ENCODE data around the gene ATP6V0D1. TPM values are rescaled to one million over a fixed set of nuclear protein-coding genes. Genes with fewer than 3 reads are reported as not detected.

The ATP6V0D1 gene
- total and polyA plus RNA-seq, 2 donors (not counting 1 experiment from before 2014, with no cell fraction given): 62.1 to 91.0 TPM

GRCh38 chr16:67444259-67445125 lies 36.5 kb downstream of the ATP6V0D1 start:
- intact Hi-C loops (cut with micrococcal nuclease): no loop called here

More at GRCh38 chr16:67444259-67445125, 36.5 kb downstream of the ATP6V0D1 start:
- WGBS (ENCODE audit: insufficient coverage): 93% methylated on average over 22 of the region's 22 CpGs
- Mint-ChIP-seq H3K27ac (no peak overlapping the region), H3K4me1 (no peaks in the 10 kb centered on the region), H3K4me3 (no peak overlapping the region), H3K27me3 (no peaks in the 10 kb centered on the region), H3K9me3 (ENCODE audit: insufficient read depth) (no peaks in the 10 kb centered on the region)
- ATAC-seq (ENCODE audit: low read depth) (no peak), DNase-seq (no peak)
- Histone ChIP-seq H3K9me3 (ENCODE audit: control extremely low read depth in 1 of 3, control insufficient read depth in 2 of 3, insufficient read depth in 1 of 3, low read length in 2 of 3) (peaks cover 0 to 2% (median 0%) of the 10 kb centered on the region in 3 donors), H3K36me3 (replicated peaks in 1 of 2; ENCODE audit: control extremely low read depth in 1 of 2, control insufficient read depth in 1 of 2, extremely low read depth in 1 of 2, insufficient read depth in 2 of 2, low read length in 1 of 2) (peaks cover 0 to 81% of the 10 kb centered on the region in 2 experiments), H3K27me3 (replicated peaks in 1 of 4; ENCODE audit: control extremely low read depth in 1 of 4, control insufficient read depth in 3 of 4, insufficient read depth in 4 of 4, low read length in 3 of 4) (no peaks in the 10 kb centered on the region), H3K4me3 (ENCODE audit: control extremely low read depth in 1 of 5, extremely low read depth in 1 of 5, insufficient read depth in 1 of 5, low read depth in 2 of 5, low read length in 4 of 5) (no peak overlapping the region), H3K27ac (ENCODE audit: low read length in 2 of 2) (no peak overlapping the region), H3K4me2 (replicated peaks; ENCODE audit: low read depth, low read length, poor library complexity, severe bottlenecking) (no peak overlapping the region), H3K9ac (ENCODE audit: low read length) (no peak overlapping the region), H3K4me1 (ENCODE audit: control insufficient read depth in 2 of 2, insufficient read depth in 2 of 2, low read length in 2 of 2) (no peaks in the 10 kb centered on the region), H3K79me2 (ENCODE audit: control insufficient read depth, insufficient read depth, low read length) (peaks cover 11% of the 10 kb centered on the region), H2AFZ (ENCODE audit: insufficient read depth, low read depth, low read length, poor library complexity, severe bottlenecking) (no peak overlapping the region), H4K20me1 (ENCODE audit: control insufficient read depth, insufficient read depth, low read length, poor library complexity, severe bottlenecking) (peaks cover 71% of the 10 kb centered on the region)
- TF ChIP-seq EZH2 (IDR thresholded peaks at IDR 0.05; ENCODE audit: borderline replicate concordance, insufficient read depth, low read depth, low read length, poor library complexity, severe bottlenecking): no peak
- TF ChIP-seq, protein P1, sequence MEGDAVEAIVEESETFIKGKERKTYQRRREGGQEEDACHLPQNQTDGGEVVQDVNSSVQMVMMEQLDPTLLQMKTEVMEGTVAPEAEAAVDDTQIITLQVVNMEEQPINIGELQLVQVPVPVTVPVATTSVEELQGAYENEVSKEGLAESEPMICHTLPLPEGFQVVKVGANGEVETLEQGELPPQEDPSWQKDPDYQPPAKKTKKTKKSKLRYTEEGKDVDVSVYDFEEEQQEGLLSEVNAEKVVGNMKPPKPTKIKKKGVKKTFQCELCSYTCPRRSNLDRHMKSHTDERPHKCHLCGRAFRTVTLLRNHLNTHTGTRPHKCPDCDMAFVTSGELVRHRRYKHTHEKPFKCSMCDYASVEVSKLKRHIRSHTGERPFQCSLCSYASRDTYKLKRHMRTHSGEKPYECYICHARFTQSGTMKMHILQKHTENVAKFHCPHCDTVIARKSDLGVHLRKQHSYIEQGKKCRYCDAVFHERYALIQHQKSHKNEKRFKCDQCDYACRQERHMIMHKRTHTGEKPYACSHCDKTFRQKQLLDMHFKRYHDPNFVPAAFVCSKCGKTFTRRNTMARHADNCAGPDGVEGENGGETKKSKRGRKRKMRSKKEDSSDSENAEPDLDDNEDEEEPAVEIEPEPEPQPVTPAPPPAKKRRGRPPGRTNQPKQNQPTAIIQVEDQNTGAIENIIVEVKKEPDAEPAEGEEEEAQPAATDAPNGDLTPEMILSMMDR (IDR thresholded peaks at IDR 0.05): no peak
- ChIA-PET CTCF (interaction anchor here (3.8 kb wide), 1 partner anchor 17 kb away, joined by 19 read pairs; no protein-coding TSS in a partner anchor), POLR2A (no interaction called here)
